ENCODE data around the gene HSPA6.
A peak's percentile ranks its signal among the peaks of the same experiment; 100 is the strongest.
"Not testable (repeated sequence)": the region's sequence is repeated elsewhere in the genome, so short reads cannot be mapped to it uniquely, and the experiment has no call there.

Gene HSPA6

GRCh38 chr1:161556990-161557389, 32.6 kb downstream of the HSPA6 start:
- not testable (repeated sequence) for FAIRE-seq; DNase-seq (ENCODE audit: insufficient read length, low spot score)

- not testable (repeated sequence) for DNase-seq (ENCODE audit: insufficient read length, low spot score)
- FAIRE-seq, result peak; percentile 56
Observed at GRCh38 chr1:161557506-161558450, 33.4 kb downstream of the HSPA6 start.

GRCh38 chr1:161560960-161561715, 36.8 kb downstream of the HSPA6 start:
- peak; percentile 94 for FAIRE-seq
- DNase-seq (ENCODE audit: insufficient read length, low spot score), result not testable (repeated sequence)

- DNase-seq (ENCODE audit: insufficient read length, low spot score), result not testable (repeated sequence)
- FAIRE-seq, result peak; percentile 66
Observed at GRCh38 chr1:161562441-161562840, 38.1 kb downstream of the HSPA6 start.

- not testable (repeated sequence) for FAIRE-seq; DNase-seq (ENCODE audit: insufficient read length, low spot score)
Observed at GRCh38 chr1:161563522-161563921, 39.2 kb downstream of the HSPA6 start.

- FAIRE-seq, result peak; percentile 59
- not testable (repeated sequence) for DNase-seq (ENCODE audit: insufficient read length, low spot score)
Observed at GRCh38 chr1:161566602-161566960, 42.2 kb downstream of the HSPA6 start.

GRCh38 chr1:161571703-161572102, 47.4 kb downstream of the HSPA6 start:
- not testable (repeated sequence) for DNase-seq (ENCODE audit: insufficient read length, low spot score)

More at GRCh38 chr1:161571703-161572102, 47.4 kb downstream of the HSPA6 start:
- FAIRE-seq, result peak; percentile 83
